ENCODE data around the gene IL22. TPM values are rescaled to one million over a fixed set of nuclear protein-coding genes. Genes with fewer than 3 reads are reported as not detected.

The IL22 gene
- total and polyA plus RNA-seq, 2 donors (not counting 1 experiment from before 2014, with no cell fraction given): not detected

DNA sequence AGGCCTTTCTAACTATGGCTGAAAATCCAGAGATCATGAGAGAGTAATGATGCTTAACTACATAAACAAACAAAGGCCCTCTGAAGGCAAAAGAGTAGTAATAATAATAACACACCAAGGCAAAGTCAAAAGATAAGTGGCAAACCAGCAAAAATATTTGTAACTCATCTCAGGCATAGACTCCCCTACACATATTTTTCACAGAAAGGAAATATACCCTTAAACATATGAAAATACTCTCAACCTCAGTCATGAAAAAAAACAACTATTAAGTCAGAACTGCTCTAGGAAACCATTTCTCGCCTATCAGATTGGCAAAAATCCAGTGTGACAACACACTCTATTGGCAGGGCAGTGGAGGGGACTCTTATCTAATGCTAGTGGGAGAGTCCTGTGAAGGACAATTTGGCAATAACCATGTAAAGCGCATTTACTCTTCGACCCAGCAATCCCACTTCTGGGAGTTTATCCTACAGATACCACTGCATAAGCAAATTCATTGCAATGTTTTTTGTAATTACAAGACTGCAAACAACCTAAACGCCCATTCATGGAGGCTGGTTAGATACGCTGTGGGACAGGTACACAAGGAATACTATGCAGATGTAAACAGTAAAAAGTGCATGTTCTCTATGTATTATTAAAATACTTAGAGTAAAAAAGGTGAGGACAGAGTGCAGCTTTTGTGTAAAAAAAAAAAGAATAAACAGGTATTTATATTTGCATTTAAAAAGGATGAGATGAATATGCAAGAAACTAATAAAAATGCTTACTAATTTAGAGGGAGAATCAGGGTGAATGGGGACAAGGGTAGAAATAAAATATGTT lies 26.0 kb upstream of the IL22 start:
- no peak for ATAC-seq (ENCODE audit: low read depth)
- no peak for DNase-seq
- Histone ChIP-seq H3K79me2 (ENCODE audit: control insufficient read depth, insufficient read depth, low read length) (no peaks in the 10 kb centered on the region), H3K27me3 (replicated peaks in 1 of 4; ENCODE audit: control extremely low read depth in 1 of 4, control insufficient read depth in 3 of 4, insufficient read depth in 4 of 4, low read length in 3 of 4) (peaks cover 0 to 5% (median under 1%) of the 10 kb centered on the region in 4 experiments), H3K4me3 (ENCODE audit: control extremely low read depth in 1 of 5, extremely low read depth in 1 of 5, insufficient read depth in 1 of 5, low read depth in 2 of 5, low read length in 4 of 5) (no peak overlapping the region), H3K4me1 (ENCODE audit: control insufficient read depth in 2 of 2, insufficient read depth in 2 of 2, low read length in 2 of 2) (no peaks in the 10 kb centered on the region), H2AFZ (ENCODE audit: insufficient read depth, low read depth, low read length, poor library complexity, severe bottlenecking) (no peak overlapping the region), H3K9ac (ENCODE audit: low read length) (no peak overlapping the region), H3K27ac (ENCODE audit: low read length in 2 of 2) (no peak overlapping the region), H3K36me3 (replicated peaks in 1 of 2; ENCODE audit: control extremely low read depth in 1 of 2, control insufficient read depth in 1 of 2, extremely low read depth in 1 of 2, insufficient read depth in 2 of 2, low read length in 1 of 2) (no peaks in the 10 kb centered on the region), H4K20me1 (ENCODE audit: control insufficient read depth, insufficient read depth, low read length, poor library complexity, severe bottlenecking) (no peaks in the 10 kb centered on the region), H3K4me2 (replicated peaks; ENCODE audit: low read depth, low read length, poor library complexity, severe bottlenecking) (no peak overlapping the region), H3K9me3 (ENCODE audit: control extremely low read depth in 1 of 3, control insufficient read depth in 2 of 3, insufficient read depth in 1 of 3, low read length in 2 of 3) (no peaks in the 10 kb centered on the region)
- no peak for TF ChIP-seq EZH2 (IDR thresholded peaks at IDR 0.05; ENCODE audit: borderline replicate concordance, insufficient read depth, low read depth, low read length, poor library complexity, severe bottlenecking)
- TF ChIP-seq, protein P1, sequence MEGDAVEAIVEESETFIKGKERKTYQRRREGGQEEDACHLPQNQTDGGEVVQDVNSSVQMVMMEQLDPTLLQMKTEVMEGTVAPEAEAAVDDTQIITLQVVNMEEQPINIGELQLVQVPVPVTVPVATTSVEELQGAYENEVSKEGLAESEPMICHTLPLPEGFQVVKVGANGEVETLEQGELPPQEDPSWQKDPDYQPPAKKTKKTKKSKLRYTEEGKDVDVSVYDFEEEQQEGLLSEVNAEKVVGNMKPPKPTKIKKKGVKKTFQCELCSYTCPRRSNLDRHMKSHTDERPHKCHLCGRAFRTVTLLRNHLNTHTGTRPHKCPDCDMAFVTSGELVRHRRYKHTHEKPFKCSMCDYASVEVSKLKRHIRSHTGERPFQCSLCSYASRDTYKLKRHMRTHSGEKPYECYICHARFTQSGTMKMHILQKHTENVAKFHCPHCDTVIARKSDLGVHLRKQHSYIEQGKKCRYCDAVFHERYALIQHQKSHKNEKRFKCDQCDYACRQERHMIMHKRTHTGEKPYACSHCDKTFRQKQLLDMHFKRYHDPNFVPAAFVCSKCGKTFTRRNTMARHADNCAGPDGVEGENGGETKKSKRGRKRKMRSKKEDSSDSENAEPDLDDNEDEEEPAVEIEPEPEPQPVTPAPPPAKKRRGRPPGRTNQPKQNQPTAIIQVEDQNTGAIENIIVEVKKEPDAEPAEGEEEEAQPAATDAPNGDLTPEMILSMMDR (IDR thresholded peaks at IDR 0.05): no peak
- Mint-ChIP-seq H3K4me1 (no peaks in the 10 kb centered on the region), H3K9me3 (ENCODE audit: insufficient read depth) (no peaks in the 10 kb centered on the region), H3K27me3 (peaks cover 4% of the 10 kb centered on the region), H3K27ac (no peak overlapping the region), H3K4me3 (no peak overlapping the region)
- CTCF ChIA-PET: no interaction called here
- POLR2A ChIA-PET: no interaction called here
- 70% methylated on average over 2 of the region's 5 CpGs for WGBS (ENCODE audit: insufficient coverage)
- intact Hi-C loops (cut with micrococcal nuclease): no loop called here

DNA sequence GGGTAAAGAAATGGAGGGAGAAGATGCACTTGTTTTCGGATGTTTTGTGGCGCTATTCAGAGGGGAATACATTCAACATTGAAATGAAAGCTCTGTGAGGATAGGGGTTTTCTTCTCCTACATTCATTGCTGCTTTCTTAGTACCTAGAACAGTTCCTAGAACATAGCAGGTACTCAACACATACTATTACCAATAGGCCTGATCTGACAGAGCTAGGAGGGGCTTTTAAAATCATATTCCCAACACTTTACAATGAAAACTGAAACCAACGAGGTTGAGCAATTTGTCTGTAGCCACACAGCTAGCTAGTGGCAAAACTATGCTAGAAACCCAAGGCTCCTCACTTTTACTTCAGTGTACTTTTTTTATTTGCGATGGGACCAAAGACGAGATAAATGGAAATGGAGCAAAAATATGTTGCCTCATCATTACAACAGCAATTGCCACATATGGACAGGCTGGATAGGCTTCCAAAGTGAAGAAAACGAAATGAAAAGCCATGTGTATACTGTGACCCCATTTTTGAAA lies 23.1 kb upstream of the IL22 start:
- Mint-ChIP-seq H3K27me3 (no peaks in the 10 kb centered on the region), H3K9me3 (ENCODE audit: insufficient read depth) (no peaks in the 10 kb centered on the region), H3K4me3 (no peak overlapping the region), H3K4me1 (no peaks in the 10 kb centered on the region), H3K27ac (no peak overlapping the region)
- 73% methylated on average over 2 of the region's 6 CpGs for WGBS (ENCODE audit: insufficient coverage)
- Histone ChIP-seq H3K9me3 (ENCODE audit: control extremely low read depth in 1 of 3, control insufficient read depth in 2 of 3, insufficient read depth in 1 of 3, low read length in 2 of 3) (no peaks in the 10 kb centered on the region), H3K36me3 (replicated peaks in 1 of 2; ENCODE audit: control extremely low read depth in 1 of 2, control insufficient read depth in 1 of 2, extremely low read depth in 1 of 2, insufficient read depth in 2 of 2, low read length in 1 of 2) (no peaks in the 10 kb centered on the region), H3K27ac (ENCODE audit: low read length in 2 of 2) (no peak overlapping the region), H2AFZ (ENCODE audit: insufficient read depth, low read depth, low read length, poor library complexity, severe bottlenecking) (no peak overlapping the region), H3K4me1 (ENCODE audit: control insufficient read depth in 2 of 2, insufficient read depth in 2 of 2, low read length in 2 of 2) (no peaks in the 10 kb centered on the region), H3K4me2 (replicated peaks; ENCODE audit: low read depth, low read length, poor library complexity, severe bottlenecking) (no peak overlapping the region), H3K79me2 (ENCODE audit: control insufficient read depth, insufficient read depth, low read length) (no peaks in the 10 kb centered on the region), H3K9ac (ENCODE audit: low read length) (no peak overlapping the region), H3K4me3 (ENCODE audit: control extremely low read depth in 1 of 5, extremely low read depth in 1 of 5, insufficient read depth in 1 of 5, low read depth in 2 of 5, low read length in 4 of 5) (no peak overlapping the region), H3K27me3 (replicated peaks in 1 of 4; ENCODE audit: control extremely low read depth in 1 of 4, control insufficient read depth in 3 of 4, insufficient read depth in 4 of 4, low read length in 3 of 4) (no peaks in the 10 kb centered on the region), H4K20me1 (ENCODE audit: control insufficient read depth, insufficient read depth, low read length, poor library complexity, severe bottlenecking) (no peaks in the 10 kb centered on the region)
- ChIA-PET POLR2A (no interaction called here), CTCF (interaction anchor here (0.5 to 0.6 kb wide), 2 partner anchors 41 to 923 kb away, joined by 3 to 5 read pairs; no protein-coding TSS in a partner anchor)
- ATAC-seq (ENCODE audit: low read depth) (no peak), DNase-seq (no peak)
- no peak for TF ChIP-seq EZH2 (IDR thresholded peaks at IDR 0.05; ENCODE audit: borderline replicate concordance, insufficient read depth, low read depth, low read length, poor library complexity, severe bottlenecking)
- TF ChIP-seq, protein P1 (IDR thresholded peaks at IDR 0.05): no peak
- intact Hi-C loops (cut with micrococcal nuclease): no loop called here
